22Rv1 (cell line): Measurements from ENCODE around the gene SAMD11.
"Not testable (repeated sequence)": the region's sequence is repeated elsewhere in the genome, so short reads cannot be mapped to it uniquely, and the experiment has no call there.

Source experiments
- ZFX ChIP-seq: fragments of 450-650 bp; IDR thresholded peaks from 2 replicates; pipeline ENCODE4 v1.6.1; 2017; ENCODE audit warnings: antibody characterized with exemption, borderline replicate concordance
- TF ChIP-seq, protein P1 (sequence below): fragments of 450-650 bp; IDR thresholded peaks from 2 replicates; pipeline ENCODE4 v1.5.1; 2017; ENCODE audit warnings: mild to moderate bottlenecking

- TF ChIP-seq, protein P1, sequence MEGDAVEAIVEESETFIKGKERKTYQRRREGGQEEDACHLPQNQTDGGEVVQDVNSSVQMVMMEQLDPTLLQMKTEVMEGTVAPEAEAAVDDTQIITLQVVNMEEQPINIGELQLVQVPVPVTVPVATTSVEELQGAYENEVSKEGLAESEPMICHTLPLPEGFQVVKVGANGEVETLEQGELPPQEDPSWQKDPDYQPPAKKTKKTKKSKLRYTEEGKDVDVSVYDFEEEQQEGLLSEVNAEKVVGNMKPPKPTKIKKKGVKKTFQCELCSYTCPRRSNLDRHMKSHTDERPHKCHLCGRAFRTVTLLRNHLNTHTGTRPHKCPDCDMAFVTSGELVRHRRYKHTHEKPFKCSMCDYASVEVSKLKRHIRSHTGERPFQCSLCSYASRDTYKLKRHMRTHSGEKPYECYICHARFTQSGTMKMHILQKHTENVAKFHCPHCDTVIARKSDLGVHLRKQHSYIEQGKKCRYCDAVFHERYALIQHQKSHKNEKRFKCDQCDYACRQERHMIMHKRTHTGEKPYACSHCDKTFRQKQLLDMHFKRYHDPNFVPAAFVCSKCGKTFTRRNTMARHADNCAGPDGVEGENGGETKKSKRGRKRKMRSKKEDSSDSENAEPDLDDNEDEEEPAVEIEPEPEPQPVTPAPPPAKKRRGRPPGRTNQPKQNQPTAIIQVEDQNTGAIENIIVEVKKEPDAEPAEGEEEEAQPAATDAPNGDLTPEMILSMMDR = not testable (repeated sequence)
- TF ChIP-seq ZFX = not testable (repeated sequence)
These were observed 47.1 kb upstream of the SAMD11 start for GRCh38 chr1:876428-877208.
